Small intestine (tissue), 7 donors: ENCODE results near the gene PLEKHM1. TPM values are rescaled to one million over a fixed set of nuclear protein-coding genes. Genes with fewer than 3 reads are reported as not detected.
"Not testable (repeated sequence)": the region's sequence is repeated elsewhere in the genome, so short reads cannot be mapped to it uniquely, and the experiment has no call there.

Experiments
- DNase-seq, 2 donors: peaks; one replicate each; pipeline versions ENCODE4 v3.0.0 to v3.0.0-alpha.2; 2013
- FAIRE-seq: peaks from 2 replicates; lab custom pipeline; 2012; peaks lifted over from hg19 to GRCh38; lab: Jason Lieb, UNC
- H3K27ac ChIP-seq, 3 donors: one replicate each; pipeline ENCODE4 v1.5.1; 2013; ENCODE audit warnings: low read length in 2 of 3, mild to moderate bottlenecking in 2 of 3, control low read depth in 1 of 3, inconsistent platforms in 1 of 3, low read depth in 1 of 3, moderate library complexity in 1 of 3
- H3K27me3 ChIP-seq, 3 donors: one replicate each; pipeline ENCODE4 v1.6.1; 2013; ENCODE audit warnings: low read length in 3 of 3, inconsistent platforms in 1 of 3; ENCODE audit not compliant: control insufficient read depth in 3 of 3, insufficient read depth in 3 of 3
- H3K36me3 ChIP-seq, 3 donors: one replicate each; pipeline ENCODE4 v1.6.1; 2013; ENCODE audit warnings: low read length in 3 of 3, inconsistent platforms in 1 of 3, low read depth in 1 of 3, mild to moderate bottlenecking in 1 of 3, moderate library complexity in 1 of 3; ENCODE audit not compliant: control insufficient read depth in 3 of 3, insufficient read depth in 2 of 3
- H3K4me1 ChIP-seq, 3 donors: one replicate each; pipeline ENCODE4 v1.6.1; 2013; ENCODE audit warnings: low read length in 2 of 3, inconsistent platforms in 1 of 3, low read depth in 1 of 3, mild to moderate bottlenecking in 1 of 3, moderate library complexity in 1 of 3; ENCODE audit not compliant: control insufficient read depth in 3 of 3, insufficient read depth in 2 of 3
- H3K4me3 ChIP-seq, 3 donors: one replicate each; pipeline ENCODE4 v1.5.1; 2013; ENCODE audit warnings: low read length in 3 of 3, control low read depth in 1 of 3, inconsistent platforms in 1 of 3, low read depth in 1 of 3, mild to moderate bottlenecking in 1 of 3, moderate library complexity in 1 of 3
- H3K9me3 ChIP-seq, 2 donors: one replicate each; pipeline ENCODE4 v1.6.1; 2013; ENCODE audit warnings: low read depth in 1 of 2, low read length in 1 of 2; ENCODE audit not compliant: control insufficient read depth in 2 of 2, insufficient read depth in 1 of 2
- WGBS, 3 donors: extraction: QIAGEN DNeasy Blood & Tissue Kit; methylation state at CpG; one replicate each; pipeline ENCODE4 v1.1.7; 2013; 5-methylcytosine and 5-hydroxymethylcytosine counted together
- polyA plus RNA-seq, 4 donors: library from polyadenylated mRNA; stranded (reverse) in 3 of 4; unstranded in 1 of 4; fragments of 200-250 nt in 3 of 4; fragments of 120-200 nt in 1 of 4; gene quantifications; one replicate each; pipeline versions ENCODE4 v1.2.1 to v1.2.3, GENCODE V29; 2013
- donor health status: healthy with polysubstance abuse.
- donor health status: control.
- donor health status: control.
- donor health status: Bipolar disorder and iron deficiency.
- donor health status: healthy.

Gene PLEKHM1
- polyA plus RNA-seq, 4 donors, result 12.2 to 21.6 (median 13.0) TPM

DNA sequence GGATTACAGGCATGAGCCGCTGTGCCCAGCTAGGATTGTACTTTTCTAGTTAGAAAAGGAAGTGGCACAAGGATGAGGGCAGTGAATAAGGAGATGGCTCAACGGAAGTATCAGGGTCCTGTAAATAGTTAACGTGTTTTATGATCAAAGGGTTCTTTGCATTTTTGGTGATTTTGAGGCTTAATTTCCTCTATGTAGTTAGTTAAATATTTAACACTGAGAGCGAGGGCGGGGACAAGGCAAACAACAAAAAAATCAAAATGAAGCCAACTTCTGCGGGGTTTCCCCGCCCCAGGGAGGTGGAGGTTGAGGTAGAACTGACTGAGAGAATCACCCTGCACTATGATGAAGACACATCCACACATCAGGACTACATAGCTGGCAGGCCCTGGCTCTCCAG lies 42.5 kb downstream of the PLEKHM1 start:
- not testable (repeated sequence) for H3K27me3 ChIP-seq, DNase-seq, H3K27ac ChIP-seq, FAIRE-seq, H3K4me1 ChIP-seq, H3K9me3 ChIP-seq, H3K4me3 ChIP-seq
- WGBS, 3 donors, result 39 to 63% (median 62%) methylated on average over 7 of the region's 7 CpGs
- H3K36me3 ChIP-seq, result peaks cover 0 to 43% (median 1%) of the 10 kb centered on the region in 3 donors

- FAIRE-seq, H3K27ac ChIP-seq, H3K4me1 ChIP-seq, H3K9me3 ChIP-seq, DNase-seq, H3K4me3 ChIP-seq, H3K27me3 ChIP-seq: not testable (repeated sequence)
- H3K36me3 ChIP-seq, result peaks cover 0 to 41% (median 1%) of the 10 kb centered on the region in 3 donors
- 69 to 80% (median 80%) methylated on average over 11 to 14 of the region's 14 CpGs for WGBS, 3 donors
Observed at GRCh38 chr17:45447650-45448049, 42.9 kb downstream of the PLEKHM1 start.

DNA sequence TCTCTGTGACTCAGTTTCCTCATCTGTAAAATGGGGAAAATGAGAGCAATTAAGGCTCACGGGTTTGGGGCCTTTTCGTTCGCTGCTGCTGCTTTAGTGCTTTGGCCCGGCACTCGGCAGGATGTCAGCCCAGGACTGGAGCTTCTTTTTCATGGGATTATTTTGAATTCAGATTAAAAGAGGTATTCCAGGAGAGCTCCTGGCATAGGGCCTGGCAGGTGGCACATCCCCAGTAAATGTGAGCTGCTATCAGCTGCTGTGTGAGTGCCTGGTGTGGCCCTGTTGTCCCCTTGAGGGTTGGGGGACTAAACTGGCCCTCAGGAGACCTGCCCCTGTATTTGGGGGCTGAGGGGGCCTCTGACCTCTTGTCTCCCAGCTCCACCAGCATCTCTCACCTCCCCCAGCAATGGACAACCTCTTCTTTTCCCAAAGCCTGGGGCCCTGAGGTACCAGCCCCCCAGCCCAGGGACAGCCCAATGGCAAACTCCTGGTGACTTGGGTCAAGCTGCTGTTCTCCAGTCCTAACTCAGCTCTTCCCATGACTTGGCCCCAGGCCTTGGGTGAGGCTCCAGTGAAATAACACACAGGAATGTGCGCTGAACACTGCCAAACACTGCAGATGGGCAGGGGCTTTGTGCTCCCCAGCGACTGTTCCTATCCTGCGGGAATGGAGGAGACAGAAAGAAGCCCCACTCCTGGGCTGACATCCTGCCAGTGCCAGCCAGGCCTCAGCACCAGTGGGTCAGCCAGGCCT lies 43.5 kb downstream of the PLEKHM1 start:
- WGBS, 3 donors, result 91 to 94% (median 93%) methylated on average over 8 of the region's 8 CpGs
- DNase-seq, H3K9me3 ChIP-seq, H3K4me3 ChIP-seq, H3K27me3 ChIP-seq, FAIRE-seq, H3K4me1 ChIP-seq: not testable (repeated sequence)
- Histone ChIP-seq H3K27ac (peak overlapping the region in 1 of 3 donors; percentile 24), H3K36me3 (peaks cover 0 to 42% (median 1%) of the 10 kb centered on the region in 3 donors)

- peak overlapping the region in 1 of 3 donors; percentile 38 for H3K27ac ChIP-seq
- H3K36me3 ChIP-seq, result peaks cover 0 to 41% (median 0%) of the 10 kb centered on the region in 3 donors
- not testable (repeated sequence) for H3K27me3 ChIP-seq, H3K4me1 ChIP-seq, H3K9me3 ChIP-seq, H3K4me3 ChIP-seq, FAIRE-seq
- peak in 1 of 2 donors; percentile 11 for DNase-seq
- WGBS, 3 donors, result 65 to 85% (median 66%) methylated on average over 15 to 16 of the region's 16 CpGs
Observed at GRCh38 chr17:45445901-45446743, 44.4 kb downstream of the PLEKHM1 start.

- DNase-seq, H3K4me1 ChIP-seq, H3K9me3 ChIP-seq, H3K4me3 ChIP-seq, FAIRE-seq, H3K27me3 ChIP-seq, H3K27ac ChIP-seq: not testable (repeated sequence)
- peaks cover 0 to 40% (median 0%) of the 10 kb centered on the region in 3 donors for H3K36me3 ChIP-seq
- WGBS, 3 donors, result 92 to 95% (median 92%) methylated on average over 17 to 21 of the region's 21 CpGs
Observed at GRCh38 chr17:45444856-45445820, 45.4 kb downstream of the PLEKHM1 start.

DNA sequence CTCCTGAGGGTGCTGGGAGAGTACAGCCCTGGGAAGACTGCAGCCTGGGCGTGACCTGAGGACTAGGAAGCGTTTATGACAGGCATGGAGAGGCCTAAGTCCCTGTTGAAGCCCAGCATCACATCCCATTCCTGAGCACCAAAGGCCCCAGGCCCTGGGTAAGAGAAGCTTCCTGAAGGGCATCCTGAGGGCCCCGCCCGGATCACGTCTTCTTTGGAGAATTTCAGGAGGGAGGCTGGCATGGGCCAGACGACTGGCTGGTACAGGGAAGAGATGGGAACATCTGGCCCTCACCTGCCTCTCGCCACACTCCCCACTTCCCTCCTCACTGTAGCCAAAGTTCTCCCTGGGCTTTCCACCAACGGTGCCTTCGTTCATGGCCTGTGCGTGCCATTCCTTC lies 46.2 kb downstream of the PLEKHM1 start:
- DNase-seq, H3K4me3 ChIP-seq, H3K4me1 ChIP-seq, FAIRE-seq, H3K27ac ChIP-seq, H3K27me3 ChIP-seq, H3K9me3 ChIP-seq: not testable (repeated sequence)
- 79 to 88% (median 87%) methylated on average over 9 to 10 of the region's 10 CpGs for WGBS, 3 donors
- H3K36me3 ChIP-seq, result peaks cover 0 to 42% (median 0%) of the 10 kb centered on the region in 3 donors

- 82 to 92% (median 87%) methylated on average over 7 to 10 of the region's 10 CpGs for WGBS, 3 donors
- not testable (repeated sequence) for H3K9me3 ChIP-seq
Observed at GRCh38 chr17:45443371-45444260, 46.9 kb downstream of the PLEKHM1 start.

More at GRCh38 chr17:45443371-45444260, 46.9 kb downstream of the PLEKHM1 start:
- DNase-seq, FAIRE-seq, H3K4me3 ChIP-seq, H3K27me3 ChIP-seq, H3K27ac ChIP-seq, H3K4me1 ChIP-seq: not testable (repeated sequence)
- H3K36me3 ChIP-seq, result peaks cover 0 to 49% (median 0%) of the 10 kb centered on the region in 3 donors
